GM20431 (cell line): Measurements from ENCODE around the gene RBM11.
"Not testable (repeated sequence)": the region's sequence is repeated elsewhere in the genome, so short reads cannot be mapped to it uniquely, and the experiment has no call there.

ENCODE experiments used
- in situ Hi-C: fragments of 300-500 bp; cut with MseI, MboI; formaldehyde crosslinking; loops from one replicate; pipeline ENCODE4 v1.15.0; 2020; ENCODE audit warnings: low sequenced_read_pairs; ENCODE audit not compliant: unreplicated experiment

The RBM11 gene, protein sequence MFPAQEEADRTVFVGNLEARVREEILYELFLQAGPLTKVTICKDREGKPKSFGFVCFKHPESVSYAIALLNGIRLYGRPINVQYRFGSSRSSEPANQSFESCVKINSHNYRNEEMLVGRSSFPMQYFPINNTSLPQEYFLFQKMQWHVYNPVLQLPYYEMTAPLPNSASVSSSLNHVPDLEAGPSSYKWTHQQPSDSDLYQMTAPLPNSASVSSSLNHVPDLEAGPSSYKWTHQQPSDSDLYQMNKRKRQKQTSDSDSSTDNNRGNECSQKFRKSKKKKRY

DNA sequence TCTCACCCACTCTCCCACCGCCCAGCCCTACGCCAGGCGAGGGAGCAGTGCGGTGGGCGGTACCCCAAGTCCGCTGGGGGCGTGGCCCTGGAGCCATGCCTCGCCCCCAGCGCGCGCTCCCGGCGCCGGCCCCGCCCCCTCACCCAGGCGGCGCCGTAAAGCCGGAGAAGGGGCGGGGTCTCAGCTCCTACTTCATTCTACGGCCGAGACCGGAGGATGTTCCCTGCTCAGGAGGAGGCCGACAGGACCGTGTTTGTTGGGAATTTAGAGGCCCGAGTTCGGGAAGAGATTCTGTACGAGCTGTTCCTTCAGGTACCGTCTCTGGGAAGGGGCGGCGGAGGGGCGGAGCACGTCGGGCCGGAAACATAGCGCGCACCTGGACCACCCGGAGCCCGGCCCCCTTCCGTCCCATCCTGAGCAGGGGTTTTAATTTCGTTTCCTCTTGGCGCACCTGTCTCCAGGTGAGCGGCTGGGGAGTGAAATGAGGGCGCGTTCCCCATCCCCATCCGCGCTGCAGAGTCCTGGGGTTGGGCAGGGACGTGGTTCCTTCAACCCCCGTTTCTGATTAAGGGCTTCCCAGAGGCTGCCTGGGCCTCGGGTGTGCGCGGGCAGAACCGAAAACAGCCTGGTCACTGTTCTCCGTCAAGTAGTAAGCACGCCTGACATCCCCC lies at the start of gene RBM11:
Gene RBM11 (plus strand): TSS at position 187 of the 671 bp plus-strand sequence. CDS start 30 bp downstream, at position 217.
- in situ Hi-C loops, result no loop called here

GRCh38 chr21:14166463-14167223 lies 49.3 kb upstream of the RBM11 start:
- in situ Hi-C loops, result not testable (repeated sequence)

- in situ Hi-C loops, result no loop called here
Observed at GRCh38 chr21:14206222-14206621, 9.7 kb upstream of the RBM11 start.

- in situ Hi-C loops, result no loop called here
Observed at GRCh38 chr21:14210738-14211137, 5.2 kb upstream of the RBM11 start, which contains the start of gene LIPI. Gene LIPI, minus strand, starts transcription at chr21:14210955. Its CDS starts 110 bp downstream, at chr21:14210845.

DNA sequence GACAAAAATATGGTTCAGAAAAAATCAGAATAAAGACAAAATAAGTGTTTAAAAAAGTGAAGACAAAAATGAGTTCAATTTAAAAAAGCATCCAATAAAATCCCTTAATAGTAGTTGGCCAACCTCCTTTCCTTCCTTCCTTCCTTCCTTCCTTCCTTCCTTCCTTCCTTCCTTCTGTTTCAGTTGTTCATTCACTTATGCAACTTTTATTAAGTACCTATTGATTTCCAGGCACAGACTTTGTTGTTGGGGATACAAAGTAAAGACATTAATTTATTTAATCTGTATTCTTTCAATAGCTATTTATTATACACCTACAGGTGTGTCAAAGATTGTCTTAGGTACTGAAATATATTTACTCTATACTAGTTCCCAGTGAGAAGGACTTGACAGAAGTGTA lies 2.8 kb upstream of the RBM11 start:
- in situ Hi-C loops, result no loop called here

GRCh38 chr21:14223365-14223764 lies 7.4 kb downstream of the RBM11 start:
- in situ Hi-C loops, result no loop called here

GRCh38 chr21:14229399-14229798 lies 13.4 kb downstream of the RBM11 start:
- in situ Hi-C loops, result no loop called here

GRCh38 chr21:14235101-14235500 lies 19.1 kb downstream of the RBM11 start:
- in situ Hi-C loops, result no loop called here

GRCh38 chr21:14236180-14236579 lies 20.2 kb downstream of the RBM11 start:
- in situ Hi-C loops, result no loop called here

- in situ Hi-C loops, result no loop called here
Observed at GRCh38 chr21:14239281-14239680, 23.3 kb downstream of the RBM11 start.

- in situ Hi-C loops, result no loop called here
Observed at GRCh38 chr21:14241297-14241696, 25.3 kb downstream of the RBM11 start.

DNA sequence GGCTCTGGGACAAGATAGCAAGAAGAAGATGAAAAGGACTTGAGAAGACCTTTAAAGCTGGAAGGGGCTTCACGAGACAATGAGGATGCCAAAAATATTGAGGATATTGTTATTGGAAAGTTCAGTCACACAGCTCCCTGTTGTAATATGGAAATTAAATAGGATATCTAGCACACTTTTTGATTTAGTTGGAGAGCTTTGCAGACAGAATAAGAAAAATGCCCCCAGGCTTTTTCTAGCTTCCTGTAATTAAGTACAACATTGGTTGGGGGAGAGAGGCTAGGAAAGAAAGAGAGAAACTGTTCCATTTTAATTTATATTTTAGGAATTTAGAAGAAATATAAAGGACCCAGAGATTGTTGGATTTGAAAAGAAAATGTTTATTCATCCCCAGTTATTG lies 27.5 kb downstream of the RBM11 start:
- in situ Hi-C loops, result no loop called here

- in situ Hi-C loops, result no loop called here
Observed at GRCh38 chr21:14243874-14244273, 27.9 kb downstream of the RBM11 start.

DNA sequence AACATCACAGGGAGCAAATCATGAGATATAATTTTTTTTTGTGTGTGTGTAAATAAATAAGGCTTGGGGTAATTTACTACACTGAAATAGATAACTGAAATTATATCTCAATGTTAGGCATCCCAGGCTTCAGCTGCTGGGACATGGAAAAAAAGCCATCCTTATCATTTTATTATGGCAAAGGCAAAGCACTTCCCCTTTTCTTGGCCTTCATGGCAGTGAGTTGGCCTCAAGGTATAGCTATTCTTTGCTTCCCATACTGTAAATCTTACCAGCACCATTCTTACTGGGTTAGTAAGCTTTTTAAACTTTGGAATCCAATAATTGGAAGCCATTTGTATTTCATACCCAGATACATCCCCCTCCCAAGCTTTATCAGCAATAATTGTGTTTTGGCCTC lies 29.0 kb downstream of the RBM11 start:
- in situ Hi-C loops, result no loop called here

- in situ Hi-C loops, result no loop called here
Observed at GRCh38 chr21:14245711-14246110, 29.8 kb downstream of the RBM11 start.

DNA sequence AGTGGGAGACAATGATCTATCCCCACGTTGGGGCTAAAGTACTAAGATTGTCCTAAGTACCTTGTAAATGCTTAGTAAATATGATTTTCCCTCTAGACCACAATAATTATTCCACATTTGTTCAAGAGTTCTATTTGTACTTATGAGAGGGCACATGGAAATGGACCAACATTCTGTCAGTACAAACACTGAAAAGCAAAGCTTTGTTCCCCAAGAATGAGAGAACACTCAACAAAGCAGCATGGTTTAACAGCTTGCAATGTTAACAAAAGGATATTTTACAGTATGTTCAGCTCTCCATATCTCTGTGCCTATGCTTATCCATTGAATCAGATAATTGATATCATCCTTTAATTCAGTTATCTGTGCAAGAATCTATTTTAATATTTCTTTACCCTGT lies 35.4 kb downstream of the RBM11 start:
- in situ Hi-C loops, result no loop called here

- in situ Hi-C loops, result no loop called here
Observed at GRCh38 chr21:14259747-14260146, 43.8 kb downstream of the RBM11 start.

- in situ Hi-C loops, result no loop called here
Observed at GRCh38 chr21:14260174-14260764, 44.3 kb downstream of the RBM11 start.

DNA sequence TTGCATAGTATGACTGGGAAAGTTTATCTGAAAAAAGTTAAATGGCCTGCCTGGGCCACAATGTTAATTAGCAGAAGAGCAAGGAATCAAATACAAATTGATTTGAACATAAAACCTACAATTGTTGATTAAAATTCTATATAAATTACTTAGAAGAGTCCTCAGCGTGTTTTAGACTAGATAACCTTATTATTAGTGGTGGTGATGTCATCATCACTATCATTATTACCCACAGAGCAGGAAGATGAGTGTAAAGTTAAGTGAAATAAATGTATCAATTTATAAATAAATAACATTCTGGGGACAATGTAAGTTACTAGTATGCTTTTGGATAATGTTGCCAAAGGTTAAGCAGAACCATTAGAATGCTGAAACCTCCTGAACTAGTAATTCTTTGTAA lies 46.1 kb downstream of the RBM11 start:
- in situ Hi-C loops, result no loop called here

DNA sequence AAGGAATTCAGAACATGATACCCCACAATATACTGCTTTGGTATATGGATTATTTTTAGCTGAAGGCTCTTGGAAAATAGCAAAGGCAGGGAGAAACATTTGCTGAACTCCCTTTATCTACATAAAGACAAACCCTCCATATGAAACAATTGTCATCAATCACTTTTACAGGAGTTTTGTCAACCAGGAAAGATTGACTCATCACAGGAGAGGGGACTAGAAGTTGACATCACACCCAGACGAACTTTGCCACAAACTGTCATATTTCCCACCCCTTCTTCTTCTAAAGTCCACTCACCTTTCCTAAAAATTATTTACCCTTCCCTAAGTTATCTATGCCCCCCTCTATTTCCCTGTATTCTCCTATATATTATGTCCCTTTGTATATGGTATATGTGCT lies 47.9 kb downstream of the RBM11 start:
- in situ Hi-C loops, result no loop called here

GRCh38 chr21:14265023-14265422 lies 49.1 kb downstream of the RBM11 start:
- in situ Hi-C loops, result no loop called here
